Panc1 (cell line): ENCODE data around the gene LTF. TPM values are rescaled to one million over a fixed set of nuclear protein-coding genes. Genes with fewer than 3 reads are reported as not detected.

Source experiments
- ATAC-seq: fragments of 200-7000 bp; cut with Tn5 transposase; 2 replicates; pipeline ENCODE4 v1.9.1; 2020; ENCODE audit warnings: mild to moderate bottlenecking, moderate library complexity
- BruUV-seq: library from RNA; stranded (reverse); fragments of 400-500 nt; replicated peaks from 2 replicates; lab custom pipeline; 2021; lab: Mats Ljungman, UMichigan
- CTCF ChIA-PET: fragments of 300-600 bp; sonication (Branson Sonifier 250); formaldehyde crosslinking; loops from one replicate; lab custom pipeline; 2022; ENCODE audit warnings: antibody characterized with exemption; lab: Charles Lee
- POLR2A ChIA-PET: fragments of 300-600 bp; sonication (Branson Sonifier 250); formaldehyde crosslinking; loops from one replicate; lab custom pipeline; 2022; ENCODE audit warnings: antibody characterized with exemption; lab: Charles Lee
- DNase-seq: peaks from one replicate; pipeline ENCODE4 v3.0.0-alpha.2; 2010; ENCODE audit warnings: low read depth, low spot score
- H3K27ac ChIP-seq: 2 replicates; pipeline ENCODE4 v1.5.1; 2011; ENCODE audit warnings: mild to moderate bottlenecking, low read length, inconsistent platforms
- H3K27me3 ChIP-seq: fragments of 200-500 bp; sonication (Bioruptor generic); 2 replicates; pipeline ENCODE4 v1.6.0; 2014; ENCODE audit warnings: low read length, inconsistent platforms; ENCODE audit not compliant: control insufficient read depth, insufficient read depth
- H3K36me3 ChIP-seq: fragments of 200-500 bp; sonication (Bioruptor generic); 2 replicates; pipeline ENCODE4 v1.5.1; 2014; ENCODE audit warnings: inconsistent platforms, mild to moderate bottlenecking, low read length, moderate library complexity; ENCODE audit not compliant: control insufficient read depth, insufficient read depth
- H3K4me1 ChIP-seq: 2 replicates; pipeline ENCODE4 v1.5.1; 2011; ENCODE audit warnings: inconsistent platforms, mild to moderate bottlenecking, low read length, moderate library complexity; ENCODE audit not compliant: control insufficient read depth, insufficient read depth
- H3K4me3 ChIP-seq, 2 experiments: 2 replicates each; pipeline ENCODE4 v1.5.1; 2011 to 2012; ENCODE audit warnings: low read depth in 2 of 2, low read length in 2 of 2, mild to moderate bottlenecking in 2 of 2, inconsistent platforms in 1 of 2, moderate library complexity in 1 of 2
- H3K9me3 ChIP-seq: fragments of 200-500 bp; sonication (Bioruptor generic); 2 replicates; pipeline ENCODE4 v1.5.1; 2014; ENCODE audit warnings: low read depth, mild to moderate bottlenecking, inconsistent platforms, low read length, moderate library complexity; ENCODE audit not compliant: control insufficient read depth, insufficient read depth
- POLR2AphosphoS5 ChIP-seq: IDR thresholded peaks from 2 replicates; pipeline ENCODE4 v1.6.1; 2012; ENCODE audit warnings: mild to moderate bottlenecking, low read depth, low read length, moderate library complexity
- SIN3A ChIP-seq: IDR thresholded peaks from 2 replicates; pipeline ENCODE4 v1.6.1; 2012; ENCODE audit warnings: low read depth, mild to moderate bottlenecking, low read length, moderate library complexity, borderline replicate concordance; ENCODE audit not compliant: insufficient read depth
- TCF7L2 ChIP-seq: IDR thresholded peaks from 2 replicates; pipeline ENCODE4 v1.6.1; 2011; ENCODE audit warnings: mild to moderate bottlenecking, low read depth, low read length, inconsistent platforms
- in situ Hi-C: cut with HindIII; loops from 2 replicates; pipeline ENCODE4 v1.10.0; 2016; ENCODE audit warnings: low sequenced_read_pairs, low pct_unique_long_range_greater_than_20kb
- intact Hi-C: fragments of 100-400 bp; cut with micrococcal nuclease; formaldehyde crosslinking; loops from one replicate; pipeline ENCODE4 v1.10.0; 2022; ENCODE audit not compliant: unreplicated experiment
- total RNA-seq: library from RNA; stranded (reverse); gene quantifications from one replicate; pipeline ENCODE4 v1.2.1, GENCODE V29; 2021; ENCODE audit not compliant: unreplicated experiment
- TF ChIP-seq, protein P1 (sequence below): fragments of 450-650 bp; IDR thresholded peaks from 2 replicates; pipeline ENCODE4 v1.5.1; 2017; ENCODE audit warnings: mild to moderate bottlenecking
- TF ChIP-seq, protein P2 (sequence below), 2 experiments: IDR thresholded peaks; 2 replicates each; pipeline ENCODE4 v1.6.1; 2011 to 2012; ENCODE audit warnings: low read depth in 2 of 2, control low read depth in 1 of 2, low read length in 1 of 2, mild to moderate bottlenecking in 1 of 2, moderate library complexity in 1 of 2; ENCODE audit not compliant: insufficient read depth in 1 of 2

LTF gene
- total RNA-seq, 1 experiment from 2014 or later: not detected

DNA sequence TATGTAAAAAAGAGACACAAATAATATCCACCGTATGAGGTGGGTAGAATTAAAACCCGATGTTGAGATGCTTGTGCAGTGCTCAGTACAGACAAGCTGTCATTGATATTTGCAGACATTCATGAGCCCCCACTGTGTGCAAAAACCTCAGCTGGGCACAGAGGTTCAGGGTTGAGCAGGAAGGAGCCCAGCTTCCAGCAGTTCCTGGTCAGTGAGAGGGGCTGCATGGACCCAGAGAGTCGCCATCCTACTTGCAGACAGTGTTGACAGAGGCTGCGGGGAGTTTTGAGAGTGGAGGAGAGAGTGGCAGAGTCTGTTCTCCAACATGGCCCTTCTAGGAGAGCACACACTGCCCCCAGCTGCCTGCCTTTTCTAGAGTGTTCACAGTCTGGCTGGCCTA is 6.1 kb upstream of the LTF start:
- Histone ChIP-seq H3K36me3 (no peaks in the 10 kb centered on the region), H3K27ac (no peak overlapping the region), H3K27me3 (no peaks in the 10 kb centered on the region), H3K4me3 (no peak overlapping the region), H3K4me1 (no peaks in the 10 kb centered on the region), H3K9me3 (no peaks in the 10 kb centered on the region)
- TF ChIP-seq, protein P1, sequence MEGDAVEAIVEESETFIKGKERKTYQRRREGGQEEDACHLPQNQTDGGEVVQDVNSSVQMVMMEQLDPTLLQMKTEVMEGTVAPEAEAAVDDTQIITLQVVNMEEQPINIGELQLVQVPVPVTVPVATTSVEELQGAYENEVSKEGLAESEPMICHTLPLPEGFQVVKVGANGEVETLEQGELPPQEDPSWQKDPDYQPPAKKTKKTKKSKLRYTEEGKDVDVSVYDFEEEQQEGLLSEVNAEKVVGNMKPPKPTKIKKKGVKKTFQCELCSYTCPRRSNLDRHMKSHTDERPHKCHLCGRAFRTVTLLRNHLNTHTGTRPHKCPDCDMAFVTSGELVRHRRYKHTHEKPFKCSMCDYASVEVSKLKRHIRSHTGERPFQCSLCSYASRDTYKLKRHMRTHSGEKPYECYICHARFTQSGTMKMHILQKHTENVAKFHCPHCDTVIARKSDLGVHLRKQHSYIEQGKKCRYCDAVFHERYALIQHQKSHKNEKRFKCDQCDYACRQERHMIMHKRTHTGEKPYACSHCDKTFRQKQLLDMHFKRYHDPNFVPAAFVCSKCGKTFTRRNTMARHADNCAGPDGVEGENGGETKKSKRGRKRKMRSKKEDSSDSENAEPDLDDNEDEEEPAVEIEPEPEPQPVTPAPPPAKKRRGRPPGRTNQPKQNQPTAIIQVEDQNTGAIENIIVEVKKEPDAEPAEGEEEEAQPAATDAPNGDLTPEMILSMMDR: no peak
- TF ChIP-seq SIN3A: no peak
- TF ChIP-seq, protein P2, sequence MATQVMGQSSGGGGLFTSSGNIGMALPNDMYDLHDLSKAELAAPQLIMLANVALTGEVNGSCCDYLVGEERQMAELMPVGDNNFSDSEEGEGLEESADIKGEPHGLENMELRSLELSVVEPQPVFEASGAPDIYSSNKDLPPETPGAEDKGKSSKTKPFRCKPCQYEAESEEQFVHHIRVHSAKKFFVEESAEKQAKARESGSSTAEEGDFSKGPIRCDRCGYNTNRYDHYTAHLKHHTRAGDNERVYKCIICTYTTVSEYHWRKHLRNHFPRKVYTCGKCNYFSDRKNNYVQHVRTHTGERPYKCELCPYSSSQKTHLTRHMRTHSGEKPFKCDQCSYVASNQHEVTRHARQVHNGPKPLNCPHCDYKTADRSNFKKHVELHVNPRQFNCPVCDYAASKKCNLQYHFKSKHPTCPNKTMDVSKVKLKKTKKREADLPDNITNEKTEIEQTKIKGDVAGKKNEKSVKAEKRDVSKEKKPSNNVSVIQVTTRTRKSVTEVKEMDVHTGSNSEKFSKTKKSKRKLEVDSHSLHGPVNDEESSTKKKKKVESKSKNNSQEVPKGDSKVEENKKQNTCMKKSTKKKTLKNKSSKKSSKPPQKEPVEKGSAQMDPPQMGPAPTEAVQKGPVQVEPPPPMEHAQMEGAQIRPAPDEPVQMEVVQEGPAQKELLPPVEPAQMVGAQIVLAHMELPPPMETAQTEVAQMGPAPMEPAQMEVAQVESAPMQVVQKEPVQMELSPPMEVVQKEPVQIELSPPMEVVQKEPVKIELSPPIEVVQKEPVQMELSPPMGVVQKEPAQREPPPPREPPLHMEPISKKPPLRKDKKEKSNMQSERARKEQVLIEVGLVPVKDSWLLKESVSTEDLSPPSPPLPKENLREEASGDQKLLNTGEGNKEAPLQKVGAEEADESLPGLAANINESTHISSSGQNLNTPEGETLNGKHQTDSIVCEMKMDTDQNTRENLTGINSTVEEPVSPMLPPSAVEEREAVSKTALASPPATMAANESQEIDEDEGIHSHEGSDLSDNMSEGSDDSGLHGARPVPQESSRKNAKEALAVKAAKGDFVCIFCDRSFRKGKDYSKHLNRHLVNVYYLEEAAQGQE (IDR thresholded peaks at IDR 0.05; ENCODE audit: insufficient read depth in 1 of 2, low read depth in 2 of 2, low read length in 1 of 2): no peak
- no peak for TF ChIP-seq TCF7L2
- no peak for TF ChIP-seq POLR2AphosphoS5
- in situ Hi-C loops (no loop called here), intact Hi-C loops (no loop called here)
- POLR2A ChIA-PET: no interaction called here
- CTCF ChIA-PET: no interaction called here
- ATAC-seq (no peak), DNase-seq (no peak)
- BruUV-seq: no TSS peak

- Histone ChIP-seq H3K27ac (no peak overlapping the region), H3K4me3 (no peak overlapping the region), H3K9me3 (no peaks in the 10 kb centered on the region), H3K27me3 (no peaks in the 10 kb centered on the region), H3K4me1 (no peaks in the 10 kb centered on the region), H3K36me3 (no peaks in the 10 kb centered on the region)
- TF ChIP-seq, protein P1: no peak
- no peak for TF ChIP-seq SIN3A
- no peak for TF ChIP-seq TCF7L2
- TF ChIP-seq POLR2AphosphoS5: no peak
- TF ChIP-seq, protein P2 (IDR thresholded peaks at IDR 0.05; ENCODE audit: insufficient read depth in 1 of 2, low read depth in 2 of 2, low read length in 1 of 2): no peak
- BruUV-seq: no TSS peak
- intact Hi-C loops: no loop called here
- POLR2A ChIA-PET: no interaction called here
- CTCF ChIA-PET: no interaction called here
- DNase-seq (no peak), ATAC-seq (no peak)
- in situ Hi-C loops: no loop called here
Observed at GRCh38 chr3:46469680-46470357, 5.1 kb upstream of the LTF start.
